HG03521 (cell line): ENCODE measurements around the gene ZSWIM3.

Experiments used
- ATAC-seq: cut with Tn5 transposase; IDR thresholded peaks from one replicate; pipeline ENCODE4 v1.9.1; 2021; ENCODE audit warnings: mild to moderate bottlenecking, moderate library complexity; ENCODE audit not compliant: unreplicated experiment

Gene ZSWIM3

DNA sequence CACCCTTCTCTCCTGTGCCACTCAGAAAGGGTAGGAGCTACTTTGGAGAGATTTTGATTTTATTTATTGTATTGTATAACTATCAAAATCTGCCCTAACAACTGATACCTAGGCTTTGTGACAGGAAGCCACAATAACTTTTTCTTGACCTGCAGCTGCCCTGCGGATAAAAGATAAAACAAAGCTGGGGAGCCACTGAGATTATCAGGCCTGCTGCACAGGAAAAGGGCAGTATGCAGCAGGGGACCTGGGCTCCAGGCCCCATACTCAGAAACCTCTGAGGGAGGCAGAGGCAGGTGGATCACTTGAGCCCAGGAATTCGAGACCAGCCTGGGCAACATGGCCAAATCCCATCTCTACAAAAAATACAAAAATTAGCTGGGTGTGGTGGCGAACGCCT is 24.8 kb upstream of the ZSWIM3 start:
- no peak for ATAC-seq

- peak; percentile 46 for ATAC-seq
Measured at GRCh38 chr20:45833030-45833882, 24.2 kb upstream of the ZSWIM3 start, which contains the start of gene SNX21. Gene SNX21 (plus strand): TSS chr20:45833799. CDS start chr20:45833920, 121 bp downstream.

- ATAC-seq = peak; percentile 27
Measured at GRCh38 chr20:45833883-45834796, 23.3 kb upstream of the ZSWIM3 start.

DNA sequence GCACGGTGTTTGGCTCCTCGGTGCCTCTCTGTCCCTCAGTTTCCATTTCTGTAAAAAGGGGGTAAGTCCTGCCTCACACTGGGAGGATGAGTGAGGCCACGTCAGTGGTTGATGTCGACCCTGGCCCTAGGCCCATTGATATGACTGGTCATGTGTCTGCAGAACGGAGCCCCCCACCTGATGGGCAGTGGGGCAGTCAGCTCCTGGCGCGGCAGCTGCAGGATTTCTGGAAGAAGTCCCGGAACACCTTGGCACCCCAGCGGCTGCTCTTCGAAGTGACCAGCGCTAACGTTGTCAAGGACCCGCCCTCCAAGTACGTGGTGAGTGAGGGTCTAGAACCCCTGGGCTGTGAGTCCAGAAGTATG is 22.6 kb upstream of the ZSWIM3 start:
- no peak for ATAC-seq

DNA sequence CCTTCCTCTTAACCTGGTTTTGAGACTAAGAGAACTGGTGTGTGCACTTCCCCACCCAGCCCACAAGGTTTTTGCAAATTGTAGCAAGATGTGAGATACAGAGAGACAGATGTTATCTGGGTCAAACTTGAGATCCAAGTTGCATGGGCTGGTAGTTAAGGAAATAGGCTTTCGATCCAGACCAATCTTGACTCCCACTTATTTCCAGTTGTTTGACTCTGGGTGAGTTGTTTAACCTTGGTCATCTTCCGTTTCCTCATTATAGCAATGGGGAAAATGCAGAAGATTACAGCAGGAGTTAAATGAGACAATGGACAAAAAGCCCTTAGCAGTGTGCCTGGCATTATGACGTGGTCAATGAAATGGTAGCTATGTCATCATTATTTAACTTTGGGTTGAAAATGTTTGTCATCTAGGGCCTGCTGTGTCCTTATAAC is 22.1 kb upstream of the ZSWIM3 start:
- ATAC-seq = no peak

DNA sequence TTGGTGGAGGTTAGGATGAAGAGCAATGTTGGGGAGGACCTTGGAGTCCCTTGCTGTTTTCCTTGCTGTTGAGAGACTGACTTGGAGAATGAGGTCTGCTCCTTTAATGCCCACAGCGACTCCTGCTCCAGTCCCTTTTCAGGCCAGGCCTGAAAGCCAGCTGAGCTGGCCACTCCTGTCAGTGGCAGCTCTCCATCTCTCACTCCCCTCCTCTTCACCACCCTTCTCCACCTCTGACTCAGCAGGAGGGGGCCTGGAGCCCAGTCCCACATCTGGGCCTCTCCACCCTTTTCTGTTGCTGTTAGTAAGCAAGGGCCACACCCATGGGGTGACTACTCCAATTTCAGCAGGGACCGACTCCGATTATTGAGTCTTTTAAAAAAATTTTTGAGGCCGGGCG is 21.6 kb upstream of the ZSWIM3 start:
- ATAC-seq = no peak

- no peak for ATAC-seq
Measured at GRCh38 chr20:45836841-45837240, 20.6 kb upstream of the ZSWIM3 start.

DNA sequence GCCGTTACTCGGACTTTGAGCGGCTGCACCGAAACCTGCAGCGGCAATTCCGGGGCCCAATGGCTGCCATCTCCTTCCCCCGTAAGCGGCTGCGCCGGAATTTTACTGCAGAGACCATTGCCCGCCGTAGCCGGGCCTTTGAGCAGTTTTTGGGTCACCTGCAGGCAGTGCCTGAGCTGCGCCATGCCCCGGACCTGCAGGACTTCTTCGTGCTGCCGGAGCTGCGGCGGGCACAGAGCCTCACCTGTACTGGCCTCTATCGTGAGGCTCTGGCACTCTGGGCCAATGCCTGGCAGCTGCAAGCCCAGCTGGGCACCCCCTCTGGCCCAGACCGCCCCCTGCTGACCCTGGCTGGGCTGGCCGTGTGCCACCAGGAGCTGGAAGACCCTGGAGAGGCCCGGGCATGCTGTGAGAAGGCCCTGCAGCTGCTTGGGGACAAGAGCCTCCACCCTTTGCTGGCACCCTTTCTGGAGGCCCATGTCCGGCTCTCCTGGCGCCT is 16.7 kb upstream of the ZSWIM3 start:
- ATAC-seq = no peak

GRCh38 chr20:45841407-45842129 is 15.8 kb upstream of the ZSWIM3 start:
- no peak for ATAC-seq

GRCh38 chr20:45842169-45842812 is 15.1 kb upstream of the ZSWIM3 start:
- ATAC-seq = no peak

DNA sequence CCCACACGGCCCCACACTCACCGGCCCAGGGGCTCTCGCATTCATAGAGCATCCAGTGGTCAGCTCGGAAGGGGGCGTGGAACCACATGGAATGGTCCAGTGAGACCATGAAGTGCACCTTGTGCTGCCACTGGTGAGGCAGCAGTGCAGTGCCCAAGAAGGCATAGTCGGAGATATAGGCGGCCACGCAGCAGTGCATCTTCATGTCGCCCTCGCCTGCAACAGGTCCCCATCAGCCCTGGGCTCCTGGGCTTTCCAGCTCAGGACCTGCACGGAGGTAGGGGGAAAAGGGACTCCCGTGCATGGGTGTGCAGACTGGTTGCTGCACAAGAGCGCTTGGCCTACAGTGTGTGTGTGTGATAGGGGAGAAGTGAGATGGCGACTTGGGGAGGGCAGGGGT is 13.9 kb upstream of the ZSWIM3 start:
- ATAC-seq = no peak

- ATAC-seq = no peak
Measured at GRCh38 chr20:45845452-45845851, 12.0 kb upstream of the ZSWIM3 start.

DNA sequence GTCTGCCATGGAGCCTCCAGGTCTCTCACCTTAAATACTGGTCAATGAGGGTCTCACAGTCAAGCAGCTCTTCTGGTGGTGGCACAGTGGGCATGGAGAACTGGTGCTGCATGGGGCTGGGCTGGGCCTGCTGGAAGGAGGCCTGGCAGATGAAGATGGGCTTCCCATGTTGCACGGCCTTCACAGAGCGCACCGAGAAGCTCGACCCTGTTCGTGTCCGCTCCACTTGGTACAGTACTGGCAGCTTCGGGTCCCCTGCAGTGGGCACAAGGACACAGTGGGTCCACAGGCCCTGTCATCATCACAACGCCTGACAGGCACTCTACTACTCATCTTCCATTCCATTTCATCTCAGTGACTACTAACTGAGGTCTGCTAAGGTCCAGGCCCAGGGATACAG is 9.0 kb upstream of the ZSWIM3 start:
- no peak for ATAC-seq

DNA sequence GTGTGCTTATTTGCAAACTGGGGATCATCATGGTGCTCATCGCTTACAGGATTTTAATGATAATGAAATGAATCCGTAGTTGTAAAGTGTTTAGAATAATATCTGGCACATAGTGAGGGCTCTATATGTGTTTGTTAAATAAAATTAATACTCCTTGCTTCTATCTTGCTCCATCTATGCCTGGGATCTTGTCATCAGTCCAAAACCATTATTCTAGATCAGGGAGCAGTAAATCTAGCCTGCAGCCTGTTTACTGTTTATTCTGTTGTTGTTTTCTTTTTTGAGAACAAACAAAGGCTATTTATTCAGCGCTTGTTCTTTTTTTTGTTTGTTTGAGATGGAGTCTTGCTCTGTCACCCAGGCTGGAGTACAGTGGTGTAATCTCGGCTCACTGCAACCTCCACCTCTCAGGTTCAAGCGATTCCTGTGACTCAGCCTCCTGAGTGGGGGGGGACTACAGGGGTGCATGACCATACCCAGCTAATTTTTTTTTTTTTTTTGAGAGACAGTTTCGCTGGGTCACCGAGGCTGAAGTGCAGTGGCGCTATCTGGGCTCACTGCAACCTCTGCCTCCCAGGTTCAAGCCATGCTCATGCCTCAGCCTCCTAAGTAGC is 8.3 kb upstream of the ZSWIM3 start:
- ATAC-seq = no peak

DNA sequence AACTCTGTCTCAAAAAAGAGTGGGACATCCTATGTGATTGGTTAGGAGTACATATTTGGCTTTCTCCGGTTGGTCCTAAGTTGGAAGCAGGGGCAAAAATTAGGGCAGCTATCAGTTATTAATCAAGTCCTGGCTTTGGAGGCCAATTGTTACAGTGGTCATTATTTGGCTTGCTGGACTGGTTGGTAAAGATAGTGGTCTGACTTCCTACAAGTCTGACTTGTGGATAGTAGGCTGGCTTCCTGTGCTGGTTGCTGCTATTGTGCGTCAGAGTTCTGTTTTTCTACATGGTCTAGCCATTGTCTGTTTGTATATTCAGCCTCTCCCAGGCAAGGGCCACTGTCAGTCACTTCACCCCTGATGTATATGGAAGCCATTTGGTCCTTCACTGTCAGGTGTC is 7.2 kb upstream of the ZSWIM3 start:
- no peak for ATAC-seq

DNA sequence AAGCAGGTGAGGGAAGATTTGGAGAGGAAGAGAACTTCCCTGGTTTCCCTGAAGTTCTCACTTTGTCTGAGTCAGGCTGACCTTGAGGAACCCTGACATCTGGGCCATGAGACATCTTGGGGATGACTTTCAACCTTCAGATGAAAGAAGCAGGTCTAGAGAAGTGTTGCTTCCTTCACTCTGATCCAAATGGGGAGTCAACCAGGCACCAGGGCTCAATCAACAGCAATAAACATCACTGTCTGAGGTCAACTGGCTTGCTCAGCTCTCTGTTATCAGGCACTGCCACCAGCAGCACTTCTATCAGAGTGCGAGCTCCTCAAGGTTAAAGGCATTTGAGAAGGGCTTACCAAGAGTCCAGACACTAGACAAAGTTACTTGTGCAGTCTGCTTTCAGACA is 6.5 kb upstream of the ZSWIM3 start:
- no peak for ATAC-seq

DNA sequence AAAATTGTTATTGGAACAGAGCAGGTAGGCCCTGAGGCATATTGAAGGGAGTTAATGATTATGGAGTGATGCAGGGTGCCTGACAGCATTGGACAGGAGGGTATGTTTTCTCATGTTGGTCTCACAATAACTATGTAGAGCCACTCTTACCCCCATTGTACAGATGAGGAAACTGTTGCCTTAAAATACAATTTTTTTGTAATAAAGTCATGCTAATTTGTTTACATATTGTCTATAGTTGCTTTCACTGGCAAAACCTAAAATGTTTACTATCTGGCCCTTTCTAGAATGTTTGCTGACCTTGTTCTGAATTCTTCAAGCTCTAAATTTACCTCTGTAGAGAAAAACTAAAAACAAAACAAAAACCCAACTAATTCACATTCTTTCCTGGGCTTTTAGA is 5.9 kb upstream of the ZSWIM3 start:
- ATAC-seq = no peak

GRCh38 chr20:45852326-45852725 is 5.1 kb upstream of the ZSWIM3 start:
- ATAC-seq = no peak

DNA sequence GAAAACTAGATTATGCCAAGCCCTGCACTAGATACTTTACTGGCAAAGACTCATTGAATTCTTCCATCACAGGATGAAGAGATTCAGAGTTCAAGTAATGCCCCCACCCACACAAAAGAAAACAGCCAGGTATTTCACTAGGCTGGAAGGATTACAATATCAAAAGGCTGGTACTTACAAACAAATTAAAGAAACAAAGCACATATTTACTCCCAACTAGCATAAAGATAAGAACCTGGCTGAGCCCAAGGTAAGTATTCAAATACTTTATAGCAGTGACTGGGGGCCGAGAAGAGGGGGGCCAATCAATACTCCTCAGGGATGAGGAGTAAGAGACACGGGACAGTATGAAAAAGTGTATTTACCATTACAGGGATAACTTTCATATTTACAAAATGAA is 3.9 kb upstream of the ZSWIM3 start:
- ATAC-seq = no peak

DNA sequence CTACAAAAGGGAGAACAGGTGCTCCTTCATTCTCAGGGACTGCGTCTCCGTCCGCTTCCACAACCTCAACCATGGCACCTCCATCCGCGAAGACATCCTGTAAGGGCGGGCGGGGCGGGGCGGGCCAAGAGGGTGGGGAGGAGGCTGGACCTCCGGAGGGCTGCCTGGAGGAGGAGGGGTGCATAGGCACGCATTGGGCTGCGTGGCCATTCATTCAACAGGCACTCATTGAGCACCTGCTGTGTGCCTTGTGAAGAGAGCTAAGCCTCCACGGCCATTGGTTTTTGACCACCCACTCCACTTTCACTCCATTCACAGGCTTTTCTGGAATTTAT is 435 bp downstream of the ZSWIM3 start:
- ATAC-seq = peak; percentile 7
